Glomerular visceral epithelial cell (primary cell): ENCODE measurements around the gene ADM2.
"Not testable (repeated sequence)": the region's sequence is repeated elsewhere in the genome, so short reads cannot be mapped to it uniquely, and the experiment has no call there.

Source experiments
- DNase-seq: peaks from one replicate; pipeline ENCODE4 v3.0.0-alpha.2; 2016; ENCODE audit errors: extremely low spot score

Gene ADM2

DNA sequence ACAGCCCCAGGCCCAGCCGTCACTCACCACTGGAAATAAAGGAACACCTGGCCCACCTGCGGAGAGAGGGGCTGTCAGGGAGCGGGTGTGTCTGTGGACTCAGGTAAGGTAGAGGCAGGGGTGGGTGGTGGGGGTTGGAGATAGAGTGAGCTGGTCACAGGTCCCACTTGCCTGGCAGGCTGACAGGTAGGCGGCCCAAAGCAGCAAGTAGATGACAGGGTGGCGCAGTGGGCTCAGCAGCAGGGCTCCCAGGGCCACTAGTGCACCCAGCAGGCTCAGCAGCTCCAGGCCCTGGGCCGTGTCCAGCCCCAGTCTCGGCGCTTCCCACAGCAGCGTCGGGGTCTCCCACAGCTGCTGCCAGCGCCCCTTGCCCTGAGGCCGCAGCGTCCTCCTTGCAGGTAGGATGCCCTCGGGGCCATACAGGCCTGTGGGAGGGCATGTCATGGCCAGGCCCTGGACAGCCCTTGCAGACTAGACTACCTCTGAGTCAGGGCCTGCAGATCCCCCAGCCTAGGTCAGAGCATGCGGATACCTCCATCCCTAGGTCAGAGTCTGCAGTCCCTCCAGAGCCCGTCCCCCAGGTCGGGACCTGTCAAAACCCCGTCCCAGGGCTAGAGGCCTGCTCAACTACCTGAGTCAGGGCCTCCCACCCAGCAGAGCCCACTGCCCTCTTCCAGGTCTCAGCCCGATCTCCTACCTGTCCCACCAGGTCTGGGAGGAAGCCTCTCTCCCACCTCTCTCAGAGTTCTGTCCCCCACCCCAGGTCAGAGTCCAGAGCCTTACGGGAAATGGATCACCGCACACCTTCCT, 25.5 kb downstream of the ADM2 start:
- DNase-seq: no peak

DNA sequence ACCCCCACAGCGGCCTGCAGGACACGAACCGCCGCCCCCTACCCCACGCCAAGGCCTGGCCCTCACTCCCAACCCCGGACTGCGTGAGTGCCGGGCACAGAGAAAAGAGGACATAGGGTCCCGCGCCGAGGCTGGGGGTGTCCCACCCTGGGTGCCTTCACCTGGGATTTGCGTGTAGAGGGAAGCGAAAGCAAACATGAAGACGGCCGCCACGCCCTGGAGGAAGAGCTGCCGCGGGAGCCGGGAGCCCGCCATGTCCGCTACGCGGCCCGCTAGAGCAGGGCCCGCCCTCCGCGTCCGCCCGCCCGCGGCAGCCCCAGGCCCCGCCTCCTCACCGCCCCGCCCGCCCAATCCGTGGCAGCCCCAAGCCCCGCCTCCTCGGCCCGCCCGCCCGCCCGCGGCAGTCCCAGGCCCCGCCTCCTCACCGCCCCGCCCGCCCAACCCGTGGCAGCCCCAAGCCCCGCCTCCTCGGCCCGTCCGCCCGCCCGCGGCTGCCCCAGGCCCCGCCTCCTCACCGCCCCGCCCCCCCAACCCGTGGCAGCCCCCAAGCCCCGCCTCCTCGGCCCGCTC, 26.2 kb downstream of the ADM2 start, which contains the start of gene LMF2:
Gene LMF2, minus strand, starts transcription at position 282 of the 570 bp plus-strand sequence. Its CDS starts 27 bp downstream, at position 255.
- no peak for DNase-seq

DNA sequence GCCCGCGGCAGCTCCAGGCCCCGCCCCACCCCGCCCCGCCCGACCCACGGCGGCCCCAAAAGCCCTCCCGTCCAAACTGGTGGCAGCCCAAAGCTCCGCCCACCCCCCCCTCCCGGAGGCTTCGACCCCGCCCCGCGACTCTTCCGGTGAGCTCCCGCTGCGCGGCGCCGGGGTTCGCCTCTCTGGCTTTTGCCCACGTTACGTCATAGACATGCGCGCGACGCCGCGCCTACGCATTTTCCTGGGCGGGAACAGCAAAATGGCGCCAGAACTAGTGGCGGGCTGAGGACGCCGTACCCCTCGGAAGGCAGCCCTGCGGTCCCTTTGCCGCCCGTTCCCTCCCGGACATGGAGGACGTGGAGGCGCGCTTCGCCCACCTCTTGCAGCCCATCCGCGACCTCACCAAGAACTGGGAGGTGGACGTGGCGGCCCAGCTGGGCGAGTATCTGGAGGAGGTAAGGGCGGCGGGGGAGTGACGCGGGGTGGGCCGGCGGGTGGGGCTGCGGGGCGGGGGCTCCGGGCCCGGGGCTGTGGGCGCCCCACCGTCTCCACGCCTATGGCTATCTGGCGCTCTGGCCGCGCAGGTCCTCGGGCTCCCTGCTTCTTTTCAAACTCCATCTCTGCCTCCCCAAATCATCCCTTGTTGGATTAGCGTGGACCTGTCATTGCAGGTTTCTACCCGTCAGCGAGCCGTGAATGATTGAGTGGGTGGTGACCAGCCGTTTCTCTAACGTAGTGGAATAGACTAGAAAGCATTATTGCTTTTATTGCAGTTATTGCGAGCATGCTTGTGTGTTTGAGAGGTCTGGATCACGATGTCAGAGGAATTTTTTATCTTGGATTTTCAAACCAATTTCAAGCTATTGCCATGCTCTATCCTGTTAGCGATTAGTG, 26.9 kb downstream of the ADM2 start, which contains the start of gene NCAPH2:
Gene NCAPH2, plus strand, starts transcription at position 234 of the 894 bp plus-strand sequence. Its CDS starts 114 bp downstream, at position 348.
- peak; percentile 97 for DNase-seq

DNA sequence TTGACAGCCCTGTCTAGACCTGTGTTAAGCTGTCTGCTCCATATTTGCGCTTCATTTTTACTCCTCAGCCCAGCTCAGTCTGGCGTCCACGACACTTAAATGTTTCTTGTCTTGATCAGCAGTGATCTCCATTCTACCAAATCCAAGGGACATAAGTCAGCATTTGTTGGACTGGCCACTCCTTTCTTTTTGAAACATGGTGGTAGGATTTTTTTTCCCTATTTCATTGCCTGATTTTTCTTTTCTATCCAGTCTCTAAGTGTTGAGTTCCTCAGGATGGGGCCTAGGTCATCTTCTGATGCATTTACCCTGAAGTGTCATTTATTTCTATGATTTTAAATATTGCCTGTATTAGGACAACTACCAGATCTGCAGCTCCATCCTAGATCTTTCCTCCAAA, 27.6 kb downstream of the ADM2 start:
- DNase-seq: no peak

DNA sequence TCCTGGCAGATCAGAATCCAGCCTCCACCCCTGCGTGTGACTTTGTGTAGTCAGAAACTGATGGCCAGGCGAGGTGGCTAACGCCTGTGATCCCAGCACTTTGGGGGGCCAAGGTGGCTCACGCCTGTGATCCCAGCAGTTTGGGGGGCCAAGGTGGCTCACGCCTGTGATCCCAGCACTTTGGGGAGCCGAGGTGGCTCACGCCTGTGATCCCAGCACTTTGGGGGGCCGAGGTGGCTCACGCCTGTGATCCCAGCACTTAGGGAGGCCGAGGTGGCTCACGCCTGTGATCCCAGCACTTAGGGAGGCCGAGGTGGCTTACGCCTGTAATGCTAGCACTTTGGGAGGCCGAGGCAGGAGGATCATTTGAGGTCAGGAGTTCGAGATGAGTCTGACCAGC, 31.8 kb downstream of the ADM2 start:
- DNase-seq: no peak

DNA sequence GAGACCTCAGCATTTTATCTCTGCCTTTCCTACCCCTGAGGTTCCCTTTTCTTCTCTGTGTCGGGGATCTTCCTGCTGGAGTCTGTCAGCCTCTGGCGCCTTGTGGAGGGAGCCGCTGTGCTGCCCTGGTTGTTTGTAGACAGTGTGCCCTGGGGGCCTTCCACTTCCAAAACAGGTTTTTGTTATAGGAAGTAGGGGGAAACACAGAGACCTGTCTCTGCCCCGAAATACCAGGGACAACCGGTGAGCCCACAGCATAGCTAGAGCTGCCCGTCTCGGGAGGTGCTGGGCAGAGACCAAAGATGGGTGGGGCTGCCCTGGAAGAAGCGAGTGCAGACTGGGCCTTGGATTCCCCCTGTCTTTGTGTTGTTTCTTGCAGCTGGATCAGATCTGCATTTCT, 34.7 kb downstream of the ADM2 start:
- no peak for DNase-seq

DNA sequence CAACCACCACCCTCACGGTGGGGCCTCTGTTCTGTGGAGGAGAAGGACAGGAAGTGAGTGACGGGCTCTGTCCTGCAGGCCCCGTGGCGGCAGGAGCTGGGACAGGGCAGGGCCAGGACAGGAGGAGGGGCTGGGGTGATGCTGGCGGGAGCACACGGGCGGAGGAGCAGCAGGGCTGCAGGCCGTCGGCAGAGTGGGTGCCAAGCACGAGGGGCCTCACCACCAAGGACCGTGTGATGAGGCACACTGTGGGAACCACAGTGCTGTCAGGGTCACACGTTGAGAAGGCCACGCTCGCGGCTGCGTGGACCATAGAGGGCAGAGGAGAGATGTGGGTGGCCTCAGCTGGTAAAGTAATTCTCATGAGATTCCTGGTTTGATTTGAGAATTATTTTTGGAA, 35.5 kb downstream of the ADM2 start:
- no peak for DNase-seq

DNA sequence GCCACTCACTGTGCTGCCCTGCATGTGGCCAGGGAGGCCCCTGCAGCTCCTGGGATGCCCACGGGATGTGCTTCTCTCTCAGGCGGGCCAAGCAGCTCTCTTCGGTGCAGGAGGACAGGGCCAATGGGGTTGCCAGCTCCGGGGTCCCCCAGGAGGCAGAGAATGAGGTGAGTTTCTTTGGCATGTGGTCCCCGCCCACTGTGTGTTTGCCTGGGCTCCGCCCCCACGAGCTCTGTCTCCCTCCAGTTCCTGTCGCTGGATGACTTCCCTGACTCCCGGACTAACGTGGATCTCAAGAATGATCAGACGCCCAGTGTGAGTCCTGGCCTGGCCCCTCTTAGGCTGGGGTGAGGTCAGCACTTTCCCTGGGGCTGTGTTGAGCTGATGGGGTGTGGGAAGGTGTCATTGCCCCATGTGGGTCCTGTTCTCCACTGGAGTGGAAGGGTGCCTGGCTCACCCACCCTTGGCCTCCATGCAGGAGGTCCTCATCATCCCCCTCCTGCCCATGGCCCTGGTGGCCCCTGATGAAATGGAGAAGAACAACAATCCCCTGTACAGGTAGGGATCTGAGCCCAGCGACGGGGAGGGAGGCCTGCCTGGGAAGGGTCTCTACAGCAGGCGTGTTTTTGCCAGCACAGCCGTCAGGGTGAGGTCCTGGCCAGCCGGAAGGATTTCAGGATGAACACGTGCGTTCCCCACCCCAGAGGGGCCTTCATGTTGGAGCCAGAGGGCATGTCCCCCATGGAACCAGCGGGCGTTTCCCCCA, 36.3 kb downstream of the ADM2 start:
- no peak for DNase-seq

DNA sequence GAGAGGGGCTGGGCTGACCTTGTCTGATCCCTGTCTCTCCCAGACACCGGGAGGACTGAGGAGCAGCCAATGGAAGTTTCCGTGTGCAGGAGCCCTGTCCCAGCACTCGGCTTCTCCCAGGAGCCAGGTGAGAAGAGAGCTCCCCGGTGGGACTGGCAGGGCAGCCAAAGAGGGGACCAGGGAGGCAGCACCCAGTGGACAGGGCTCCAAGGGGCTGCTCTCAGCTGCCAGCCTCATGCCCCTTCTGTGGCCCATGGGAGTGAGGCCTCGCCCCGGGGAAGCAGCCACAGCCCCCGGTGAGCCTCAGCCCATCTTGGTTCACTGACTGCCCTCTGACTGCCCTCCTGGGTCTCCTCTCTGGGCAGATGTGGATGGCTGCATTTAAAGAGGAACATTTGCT, 37.3 kb downstream of the ADM2 start:
- no peak for DNase-seq

DNA sequence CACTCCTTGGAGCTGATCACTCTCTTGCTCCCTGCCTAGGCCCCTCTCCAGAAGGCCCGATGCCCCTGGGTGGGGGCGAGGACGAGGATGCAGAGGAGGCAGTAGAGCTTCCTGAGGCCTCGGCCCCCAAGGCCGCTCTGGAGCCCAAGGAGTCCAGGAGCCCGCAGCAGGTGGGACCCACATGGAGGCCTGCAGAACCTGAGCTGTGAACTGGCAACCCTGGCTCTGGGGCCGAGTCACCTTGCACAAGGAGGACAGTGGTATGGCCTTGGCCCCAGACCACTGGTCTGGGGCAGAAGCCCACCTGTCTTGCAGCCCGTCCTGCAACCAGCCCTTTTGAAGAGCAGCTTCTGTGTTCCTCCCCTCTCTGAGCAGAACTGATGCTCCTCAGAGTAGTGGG, 37.8 kb downstream of the ADM2 start:
- DNase-seq: no peak

DNA sequence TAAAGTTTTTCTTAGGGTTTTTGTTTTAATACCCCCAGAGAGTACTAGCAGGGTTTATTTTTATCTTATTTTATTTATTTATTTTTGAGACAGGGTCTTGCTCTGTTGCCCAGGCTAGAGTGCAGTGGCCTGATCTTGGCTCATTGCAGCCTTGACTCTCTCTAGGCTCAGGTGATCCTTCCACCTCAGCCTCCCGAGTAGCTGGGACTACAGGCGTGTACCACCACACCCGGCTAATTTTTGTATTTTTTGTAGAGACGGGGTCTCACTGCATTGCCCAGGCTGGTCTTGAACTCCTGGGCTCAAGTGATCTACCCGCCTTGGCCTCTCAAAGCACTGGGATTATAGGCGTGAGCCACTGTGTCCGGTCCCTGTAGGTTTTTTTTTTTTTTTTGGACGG, 38.8 kb downstream of the ADM2 start:
- DNase-seq: not testable (repeated sequence)

DNA sequence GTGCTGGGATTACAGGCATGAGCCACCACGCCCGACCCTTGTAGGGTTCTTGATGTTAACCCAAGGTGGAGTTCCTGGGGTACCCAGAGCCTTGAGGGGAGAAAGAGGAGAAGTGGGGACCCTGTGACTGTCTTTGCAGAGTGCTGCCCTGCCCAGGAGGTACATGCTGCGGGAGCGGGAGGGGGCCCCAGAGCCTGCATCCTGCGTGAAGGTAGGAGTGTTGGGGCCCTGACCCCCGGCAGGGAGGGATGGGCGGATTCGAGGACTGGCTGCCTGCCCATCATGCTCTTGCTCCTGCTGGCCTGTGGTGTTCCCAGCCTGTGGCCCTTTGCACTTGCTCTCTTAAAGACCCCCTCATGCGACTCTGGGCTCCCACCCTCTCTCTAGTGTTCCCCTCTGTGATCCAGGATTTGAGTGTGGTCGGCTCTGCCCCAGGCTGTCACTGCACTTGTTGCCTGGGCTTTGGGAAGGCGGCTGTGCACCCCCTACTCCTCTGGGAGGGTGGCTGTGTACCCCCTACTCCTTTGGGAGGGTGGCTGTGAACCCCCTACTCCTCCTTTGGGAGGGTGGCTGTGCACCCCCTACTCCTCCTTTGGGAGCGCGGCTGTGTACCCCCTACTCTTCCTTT, 39.6 kb downstream of the ADM2 start:
- no peak for DNase-seq

DNA sequence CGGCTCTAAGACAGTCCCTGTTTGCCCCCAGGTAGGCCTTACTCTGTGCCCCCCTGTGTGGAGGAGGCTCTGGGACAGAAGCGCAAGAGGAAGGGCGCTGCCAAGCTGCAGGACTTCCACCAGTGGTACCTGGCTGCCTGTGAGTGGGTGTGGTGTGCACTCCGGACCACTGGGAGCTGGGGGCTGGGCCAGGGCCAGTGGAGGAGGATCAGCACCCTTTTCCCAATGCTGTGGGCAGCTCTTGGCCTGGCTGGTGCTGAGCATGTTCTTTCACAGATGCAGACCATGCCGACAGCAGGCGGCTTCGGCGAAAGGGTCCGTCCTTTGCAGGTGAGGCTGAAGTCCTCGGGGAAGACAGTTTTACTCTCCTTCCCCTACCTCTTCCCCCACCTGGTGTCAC, 40.4 kb downstream of the ADM2 start:
- DNase-seq: no peak

DNA sequence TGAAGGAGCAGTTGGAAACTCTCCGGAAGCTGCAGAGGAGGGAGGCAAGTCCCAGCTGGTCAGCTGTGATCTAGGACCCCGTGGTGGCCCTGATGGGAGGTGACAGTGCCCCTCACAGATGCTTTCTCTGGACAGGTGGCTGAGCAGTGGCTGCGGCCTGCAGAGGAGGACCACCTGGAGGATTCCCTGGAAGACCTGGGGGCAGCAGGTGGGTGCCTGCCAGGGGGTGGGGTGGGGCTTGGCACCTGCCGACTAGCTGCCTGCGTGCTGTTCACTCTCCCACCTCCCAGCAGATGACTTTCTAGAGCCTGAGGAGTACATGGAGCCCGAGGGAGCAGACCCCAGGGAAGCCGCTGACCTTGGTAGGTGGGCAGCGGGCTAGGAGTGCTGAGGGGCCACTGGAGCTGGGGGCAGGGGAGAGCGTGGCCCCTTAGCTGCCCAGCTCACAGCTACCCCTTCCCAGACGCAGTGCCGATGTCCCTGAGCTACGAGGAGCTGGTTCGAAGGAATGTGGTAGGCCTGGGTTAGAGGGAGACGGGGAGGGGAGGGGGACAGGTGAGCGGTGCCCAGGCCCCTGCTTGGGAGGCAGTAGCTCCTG, 41.0 kb downstream of the ADM2 start:
- DNase-seq: no peak

DNA sequence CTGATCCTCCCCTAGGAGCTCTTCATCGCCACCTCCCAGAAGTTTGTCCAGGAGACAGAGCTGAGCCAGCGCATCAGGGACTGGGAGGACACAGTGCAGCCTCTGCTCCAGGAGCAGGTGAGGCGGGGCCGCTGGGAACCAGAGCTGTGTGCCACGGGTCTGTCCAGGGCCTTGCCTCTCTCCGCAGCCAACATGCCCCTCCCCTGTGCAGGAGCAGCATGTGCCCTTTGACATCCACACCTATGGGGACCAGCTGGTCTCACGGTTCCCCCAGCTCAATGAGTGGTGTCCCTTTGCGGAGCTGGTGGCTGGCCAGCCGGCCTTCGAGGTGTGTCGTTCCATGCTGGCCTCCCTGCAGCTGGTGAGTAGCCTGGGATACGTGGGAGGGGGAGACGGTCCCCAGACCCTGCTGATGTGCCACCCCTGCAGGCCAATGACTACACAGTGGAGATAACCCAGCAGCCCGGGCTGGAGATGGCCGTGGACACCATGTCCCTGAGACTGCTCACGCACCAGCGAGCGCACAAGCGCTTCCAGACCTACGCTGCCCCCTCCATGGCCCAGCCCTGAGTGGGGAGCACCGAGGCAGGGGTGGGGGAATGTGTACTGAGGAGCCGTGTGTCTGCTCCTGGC, 41.6 kb downstream of the ADM2 start:
- DNase-seq: no peak

DNA sequence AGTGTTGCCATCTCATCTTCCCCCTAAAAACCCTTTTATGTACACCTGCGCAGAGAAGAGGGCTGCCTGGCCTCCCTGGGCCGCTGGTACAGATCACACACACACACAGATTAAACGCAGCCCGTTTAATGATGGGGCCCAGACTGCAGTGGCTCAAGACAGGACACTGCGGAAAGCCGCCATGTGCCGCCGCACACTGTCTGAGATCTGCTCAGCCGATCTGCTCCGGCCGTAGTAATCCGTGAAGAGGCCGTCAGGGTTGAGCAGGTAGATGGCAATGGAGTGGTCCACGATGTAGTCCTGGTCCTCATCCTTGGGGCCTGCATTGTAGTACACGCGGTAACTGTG, 42.1 kb downstream of the ADM2 start:
- no peak for DNase-seq

DNA sequence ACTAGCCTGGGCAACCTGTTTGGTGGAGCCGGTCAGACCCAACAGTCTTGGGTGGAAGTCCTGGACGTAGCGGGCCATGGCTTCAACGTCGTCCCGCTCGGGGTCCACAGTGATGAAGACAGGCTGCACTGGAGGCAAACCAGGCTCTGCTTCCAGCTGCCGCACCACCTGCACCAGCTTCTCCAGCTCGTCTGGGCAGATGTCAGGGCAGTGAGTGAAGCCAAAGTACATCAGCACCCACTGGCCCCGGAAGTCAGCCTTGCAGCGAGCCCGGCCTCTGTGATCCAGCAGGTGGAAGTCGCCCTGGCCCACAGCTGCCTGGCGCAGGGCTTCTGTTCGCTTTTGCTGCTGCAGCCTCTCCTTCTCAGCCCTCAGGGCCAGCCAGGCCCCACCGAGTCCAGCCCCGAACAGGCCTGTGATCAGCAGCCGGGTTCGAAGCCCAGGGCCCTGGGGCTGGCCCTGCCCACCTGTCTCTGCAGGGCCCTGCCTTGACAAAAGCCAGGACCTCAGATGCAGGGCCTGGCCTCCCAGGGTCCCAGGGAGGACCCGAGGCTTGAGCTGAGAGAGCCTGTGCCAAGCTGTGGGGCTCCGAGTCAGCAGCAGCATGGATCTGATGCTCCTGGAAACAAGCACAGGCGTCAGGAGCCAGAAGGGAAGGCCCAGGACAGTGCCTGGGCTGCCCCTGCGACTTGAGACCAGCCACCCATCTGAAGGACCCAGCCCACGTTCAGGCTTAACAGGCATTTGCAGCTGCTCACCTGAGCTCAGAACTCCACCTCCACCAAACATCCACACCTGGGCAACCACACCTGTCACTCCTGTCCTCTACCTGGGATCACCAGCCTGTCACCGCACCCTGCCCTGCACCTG, 42.7 kb downstream of the ADM2 start:
- DNase-seq: no peak

DNA sequence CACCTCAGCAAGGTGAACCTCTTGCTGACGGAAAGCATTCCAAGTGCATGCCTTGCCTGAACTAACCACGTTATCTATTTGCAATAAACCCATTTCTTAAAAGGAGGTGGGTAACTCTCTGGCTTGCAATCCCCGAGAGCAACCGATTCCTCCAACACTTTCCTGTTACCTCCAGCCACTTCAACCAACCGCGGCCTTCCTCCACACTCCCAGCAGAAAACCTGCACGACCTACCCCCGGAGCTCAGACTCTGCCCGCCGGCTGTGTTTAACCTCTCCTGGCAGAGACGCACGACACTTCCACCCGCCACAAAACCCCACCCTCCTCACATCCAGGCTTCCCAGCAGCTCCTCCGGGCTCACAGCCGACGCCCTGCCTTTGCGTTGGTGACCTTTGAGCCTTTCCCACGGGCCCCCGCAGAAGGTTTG, 43.3 kb downstream of the ADM2 start:
- peak; percentile 25 for DNase-seq

DNA sequence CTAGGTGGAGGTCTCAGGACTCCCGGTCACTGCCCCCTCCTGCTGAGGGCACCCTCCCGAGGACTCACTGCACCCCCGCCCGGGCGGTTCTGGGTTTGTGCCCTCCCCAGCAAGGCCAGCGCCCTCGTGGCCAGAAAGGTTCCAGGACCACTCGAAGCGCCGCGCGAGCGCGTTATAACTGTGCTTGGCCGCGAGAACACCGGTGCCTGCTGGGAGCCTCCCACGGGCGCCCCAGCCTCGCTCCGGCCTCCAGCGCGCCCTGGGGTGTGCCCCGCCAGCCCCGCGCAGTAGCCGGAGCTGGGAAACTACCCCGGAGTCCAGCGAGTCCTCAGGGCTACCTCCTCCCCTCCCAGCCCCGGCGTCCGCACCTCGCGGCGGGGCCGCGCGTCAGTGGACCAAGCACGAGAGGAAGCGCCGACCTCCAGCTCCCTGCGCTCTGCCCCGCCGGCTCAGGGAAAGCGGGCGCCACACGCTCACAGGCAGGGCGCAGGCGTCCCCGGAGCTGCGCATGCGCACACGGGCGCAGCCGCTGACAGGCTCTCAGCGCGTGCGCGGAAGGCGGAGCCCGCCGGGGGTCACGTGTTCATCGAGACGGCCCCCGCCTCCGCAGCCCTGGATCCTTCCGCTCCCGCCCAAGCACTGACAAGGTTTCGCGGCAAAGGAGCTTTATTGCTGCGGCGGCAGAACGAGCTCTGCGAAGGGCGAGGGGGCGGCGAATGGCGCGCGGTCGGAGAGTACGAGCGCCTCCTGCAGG, 43.9 kb downstream of the ADM2 start, which contains the start of gene SCO2:
Gene SCO2, minus strand, starts transcription at position 495 of the 754 bp plus-strand sequence. CDS start 1,187 bp downstream, outside the sequence.
- DNase-seq: peak; percentile 96
